ENCODE measurements around the gene SRD5A1.

DNA sequence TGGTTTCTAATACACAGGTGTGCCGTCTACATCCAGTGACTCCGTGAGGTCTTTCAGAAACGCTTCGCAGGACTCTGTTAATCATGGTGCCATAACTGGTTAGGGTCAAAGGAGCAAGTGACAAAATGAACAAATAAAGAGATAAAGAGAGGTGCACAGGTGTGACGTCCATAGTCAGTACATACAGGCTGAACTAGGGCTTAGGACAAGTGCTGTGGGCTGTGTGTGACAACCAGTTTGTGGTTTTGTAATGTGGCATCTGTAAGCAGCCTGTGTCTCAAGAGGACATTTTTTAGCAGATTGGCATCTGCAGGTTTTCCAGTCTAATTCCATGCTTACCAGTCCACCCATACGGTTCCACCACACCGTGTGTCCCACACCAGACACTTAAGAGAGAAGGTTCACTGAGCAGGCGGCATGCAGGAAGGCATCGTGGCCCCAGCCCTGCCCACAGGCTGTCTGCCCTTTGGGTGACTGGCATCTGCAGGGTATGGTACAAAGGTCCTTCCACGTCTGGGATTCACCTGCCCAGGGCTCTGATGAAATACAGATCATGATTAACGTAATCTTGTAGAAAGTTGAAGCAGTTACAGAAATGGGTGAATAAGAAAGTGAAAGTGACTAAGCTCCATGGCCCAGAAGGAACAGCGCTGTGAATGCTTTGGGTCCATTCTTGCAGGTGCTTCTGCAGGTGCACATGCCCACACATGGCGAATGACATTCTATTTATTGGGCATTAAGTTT lies 26.9 kb downstream of the SRD5A1 start:
- TF ChIP-seq, protein P1, sequence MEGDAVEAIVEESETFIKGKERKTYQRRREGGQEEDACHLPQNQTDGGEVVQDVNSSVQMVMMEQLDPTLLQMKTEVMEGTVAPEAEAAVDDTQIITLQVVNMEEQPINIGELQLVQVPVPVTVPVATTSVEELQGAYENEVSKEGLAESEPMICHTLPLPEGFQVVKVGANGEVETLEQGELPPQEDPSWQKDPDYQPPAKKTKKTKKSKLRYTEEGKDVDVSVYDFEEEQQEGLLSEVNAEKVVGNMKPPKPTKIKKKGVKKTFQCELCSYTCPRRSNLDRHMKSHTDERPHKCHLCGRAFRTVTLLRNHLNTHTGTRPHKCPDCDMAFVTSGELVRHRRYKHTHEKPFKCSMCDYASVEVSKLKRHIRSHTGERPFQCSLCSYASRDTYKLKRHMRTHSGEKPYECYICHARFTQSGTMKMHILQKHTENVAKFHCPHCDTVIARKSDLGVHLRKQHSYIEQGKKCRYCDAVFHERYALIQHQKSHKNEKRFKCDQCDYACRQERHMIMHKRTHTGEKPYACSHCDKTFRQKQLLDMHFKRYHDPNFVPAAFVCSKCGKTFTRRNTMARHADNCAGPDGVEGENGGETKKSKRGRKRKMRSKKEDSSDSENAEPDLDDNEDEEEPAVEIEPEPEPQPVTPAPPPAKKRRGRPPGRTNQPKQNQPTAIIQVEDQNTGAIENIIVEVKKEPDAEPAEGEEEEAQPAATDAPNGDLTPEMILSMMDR (IDR thresholded peaks at IDR 0.05): no peak
- TF ChIP-seq EP300 (IDR thresholded peaks at IDR 0.05): no peak
